HG02885 (cell line): Measurements from ENCODE around the gene CLCA1.

Source experiments
- ATAC-seq: cut with Tn5 transposase; IDR thresholded peaks from one replicate; pipeline ENCODE4 v1.9.1; 2021; ENCODE audit warnings: mild to moderate bottlenecking; ENCODE audit not compliant: unreplicated experiment, poor library complexity

CLCA1 gene

DNA sequence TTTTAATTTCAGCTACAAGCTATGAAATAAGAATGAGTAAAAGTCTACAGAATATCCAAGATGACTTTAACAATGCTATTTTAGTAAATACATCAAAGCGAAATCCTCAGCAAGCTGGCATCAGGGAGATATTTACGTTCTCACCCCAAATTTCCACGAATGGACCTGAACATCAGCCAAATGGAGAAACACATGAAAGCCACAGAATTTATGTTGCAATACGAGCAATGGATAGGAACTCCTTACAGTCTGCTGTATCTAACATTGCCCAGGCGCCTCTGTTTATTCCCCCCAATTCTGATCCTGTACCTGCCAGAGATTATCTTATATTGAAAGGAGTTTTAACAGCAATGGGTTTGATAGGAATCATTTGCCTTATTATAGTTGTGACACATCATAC lies 13.7 kb upstream of the CLCA1 start:
- no peak for ATAC-seq

DNA sequence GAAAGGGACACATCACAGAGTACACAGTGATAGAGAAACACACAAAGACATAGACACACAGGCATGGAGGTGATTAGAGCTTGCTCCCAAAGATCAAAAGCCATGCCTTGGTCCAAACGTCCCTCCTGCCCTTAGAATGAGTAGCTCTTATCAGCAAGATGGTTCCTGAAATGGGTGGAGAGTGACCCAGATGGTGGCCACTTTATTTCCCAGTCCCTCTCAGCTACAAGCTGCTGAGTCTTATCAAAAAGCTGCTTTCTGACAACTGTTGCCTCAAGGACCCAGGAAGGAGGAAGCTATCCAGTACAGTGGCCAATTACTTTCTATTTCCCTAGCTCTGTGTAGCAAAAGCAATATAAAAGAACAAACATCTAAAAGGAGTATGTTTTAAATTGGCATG lies 7.7 kb upstream of the CLCA1 start:
- ATAC-seq, result no peak

- no peak for ATAC-seq
Observed at GRCh38 chr1:86461482-86461881, 7.2 kb upstream of the CLCA1 start.

DNA sequence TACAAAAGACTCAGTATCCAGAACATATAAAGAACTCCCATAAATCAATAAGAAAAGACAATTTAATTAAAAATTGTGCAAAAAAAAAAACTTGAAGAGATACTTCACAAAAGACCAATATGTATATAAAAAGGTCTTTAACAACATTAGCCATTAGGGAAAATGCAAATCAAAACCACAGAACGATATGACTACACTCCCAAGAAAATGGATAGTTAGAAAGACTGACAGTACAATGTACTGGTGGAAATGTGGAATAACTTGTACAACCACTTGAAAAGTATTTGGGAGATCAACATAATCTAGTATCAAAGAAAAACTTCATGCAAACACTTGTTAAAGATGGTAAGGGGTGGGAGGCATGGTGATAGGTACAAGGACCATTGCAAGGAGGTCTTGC lies 3.9 kb upstream of the CLCA1 start:
- peak; percentile 72 for ATAC-seq

- ATAC-seq, result no peak
Observed at GRCh38 chr1:86466109-86466844, 2.5 kb upstream of the CLCA1 start.

DNA sequence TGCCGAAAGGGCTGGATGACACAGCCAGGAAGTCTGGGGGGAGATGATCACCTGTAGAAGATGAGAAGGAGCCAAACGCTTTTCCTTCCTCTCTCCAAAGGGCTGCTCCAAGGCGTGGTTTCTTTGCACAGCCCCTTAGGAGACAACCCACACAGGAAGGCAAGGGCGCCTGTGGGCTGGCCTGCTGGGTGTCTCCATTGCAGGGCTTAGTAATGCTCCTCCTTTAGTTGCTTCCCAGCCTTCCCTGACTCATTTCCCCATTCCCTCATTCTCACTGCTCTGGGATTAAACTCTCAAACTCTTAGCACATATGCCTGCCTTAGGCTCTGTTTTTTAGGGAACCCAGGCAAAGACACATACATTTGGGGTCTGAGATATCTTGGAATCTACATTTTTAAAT lies 1.7 kb upstream of the CLCA1 start:
- no peak for ATAC-seq

GRCh38 chr1:86470859-86471258 lies 2.1 kb downstream of the CLCA1 start:
- ATAC-seq, result peak; percentile 75

- peak; percentile 17 for ATAC-seq
Observed at GRCh38 chr1:86471291-86471690, 2.6 kb downstream of the CLCA1 start.

DNA sequence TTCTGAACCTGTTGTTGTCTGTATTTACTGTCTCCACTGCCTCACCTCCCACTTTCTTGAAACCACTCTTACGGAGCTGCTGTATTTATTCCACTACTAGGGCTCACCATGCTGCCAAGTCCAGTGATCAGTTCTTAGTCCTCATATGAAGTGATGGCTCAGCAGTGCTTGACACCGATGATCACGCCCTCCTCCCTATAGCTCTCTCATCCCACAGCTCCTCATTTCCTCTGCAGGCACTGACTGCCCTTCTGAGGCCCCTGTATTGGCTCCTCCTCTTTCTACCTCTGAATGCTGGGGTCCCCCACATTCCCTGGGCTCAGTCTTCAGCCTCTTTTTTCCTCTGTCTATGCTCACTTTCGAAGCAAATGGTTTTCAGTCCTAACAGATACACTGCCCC lies 3.4 kb downstream of the CLCA1 start:
- no peak for ATAC-seq

GRCh38 chr1:86472767-86473166 lies 4.0 kb downstream of the CLCA1 start:
- peak; percentile 52 for ATAC-seq

DNA sequence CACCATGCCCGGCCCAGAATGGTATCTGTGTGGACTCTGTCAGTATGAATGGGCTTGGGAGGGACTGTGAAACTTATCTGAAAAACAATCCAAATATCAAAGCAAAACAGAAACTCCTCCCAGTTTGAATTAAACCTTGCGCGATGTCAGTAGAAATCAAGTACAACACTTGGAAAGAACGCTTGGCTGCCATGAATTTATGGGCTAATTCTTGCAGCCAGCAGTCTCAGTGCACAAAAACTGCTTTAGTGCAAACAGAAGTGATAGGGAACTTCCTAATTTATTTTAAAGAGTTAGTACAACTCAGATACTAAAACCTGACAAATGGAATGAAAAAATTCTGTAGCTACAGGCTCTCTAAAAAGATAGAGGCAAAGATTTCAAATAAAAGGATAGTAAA lies 8.5 kb downstream of the CLCA1 start:
- no peak for ATAC-seq

DNA sequence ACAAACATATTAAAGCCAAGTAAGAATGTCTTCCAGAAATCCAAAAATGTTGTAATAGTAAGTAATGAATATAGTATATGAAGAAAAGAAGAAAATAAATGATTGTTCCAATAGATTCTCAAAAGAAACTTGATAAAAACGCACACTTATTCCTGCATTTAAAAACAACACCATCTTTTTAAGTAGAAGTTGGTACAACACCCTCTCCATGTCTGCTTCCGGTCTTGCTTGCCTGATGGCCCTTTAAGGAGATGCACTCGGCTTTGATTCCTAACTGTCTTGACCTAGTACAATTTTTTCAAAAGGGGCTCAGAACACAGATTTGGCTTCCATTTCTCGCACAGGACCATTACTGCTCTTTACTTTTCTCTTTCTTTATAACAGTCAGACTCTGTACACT lies 9.0 kb downstream of the CLCA1 start:
- ATAC-seq, result no peak

DNA sequence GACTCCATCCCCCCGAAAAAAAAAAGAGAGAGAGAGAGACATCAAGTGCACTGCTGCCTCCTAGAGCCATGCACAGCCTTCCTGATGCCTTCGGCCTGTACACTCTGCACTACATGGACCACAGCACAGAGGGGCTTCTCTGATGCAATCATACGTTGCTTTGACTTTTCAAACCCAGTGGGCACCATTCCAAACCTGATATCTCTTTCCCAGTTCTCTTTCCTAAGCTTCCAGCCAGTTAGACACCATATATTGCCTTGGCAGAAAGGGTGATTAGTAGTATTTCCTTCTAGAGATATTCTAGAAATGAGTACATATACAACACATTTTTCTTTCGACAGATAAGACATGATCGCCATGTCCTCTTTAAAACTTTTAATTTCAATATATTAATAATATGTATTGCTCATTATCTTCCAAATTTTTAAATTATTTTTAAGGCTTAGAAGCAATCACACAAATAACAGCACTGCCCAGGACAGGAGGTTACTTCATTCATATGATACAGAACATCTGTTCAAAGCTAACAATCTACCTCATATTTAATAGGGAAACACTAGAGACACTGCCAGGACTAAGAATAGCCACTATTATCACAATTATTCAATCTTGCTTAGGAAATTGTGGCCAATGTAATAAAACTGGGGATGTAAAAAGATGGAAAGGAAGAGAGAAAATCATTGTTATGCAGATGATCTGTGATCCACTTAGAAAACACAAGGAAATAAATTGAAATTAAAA lies 9.9 kb downstream of the CLCA1 start:
- no peak for ATAC-seq

GRCh38 chr1:86481966-86482365 lies 13.2 kb downstream of the CLCA1 start:
- no peak for ATAC-seq

DNA sequence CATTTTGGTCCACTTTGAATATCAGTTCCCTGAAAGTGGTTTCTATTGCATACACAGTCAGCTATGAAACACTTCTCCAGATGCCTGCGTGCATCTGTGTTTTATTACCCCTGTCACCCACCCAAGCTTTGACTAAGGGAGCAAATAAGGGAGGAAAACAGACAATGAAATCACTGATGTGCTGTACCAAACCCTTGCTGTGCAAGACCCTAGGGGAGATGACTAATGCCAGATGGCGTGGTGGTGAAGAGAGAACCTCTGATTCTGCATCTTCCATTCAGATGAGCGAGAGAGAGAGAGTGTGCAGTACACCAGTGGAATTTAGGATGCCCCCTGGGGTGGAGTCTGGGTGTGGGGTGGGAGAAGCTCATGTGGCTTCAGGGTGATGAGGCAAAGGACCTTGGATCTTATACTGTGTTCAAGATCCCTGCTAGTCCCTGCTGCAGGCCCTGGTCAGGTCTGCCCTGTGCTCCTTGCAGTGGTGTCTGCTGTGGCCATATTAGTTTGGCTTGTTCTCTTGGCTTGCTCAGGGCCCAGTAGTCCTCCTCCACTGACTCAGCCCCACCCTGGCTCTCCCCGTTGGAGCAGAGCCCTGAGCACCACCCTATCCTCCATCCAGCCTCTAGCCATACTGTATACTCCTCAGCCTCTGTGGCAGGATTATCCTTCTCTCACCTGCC lies 18.5 kb downstream of the CLCA1 start:
- ATAC-seq, result no peak

GRCh38 chr1:86487811-86488141 lies 19.0 kb downstream of the CLCA1 start:
- no peak for ATAC-seq

DNA sequence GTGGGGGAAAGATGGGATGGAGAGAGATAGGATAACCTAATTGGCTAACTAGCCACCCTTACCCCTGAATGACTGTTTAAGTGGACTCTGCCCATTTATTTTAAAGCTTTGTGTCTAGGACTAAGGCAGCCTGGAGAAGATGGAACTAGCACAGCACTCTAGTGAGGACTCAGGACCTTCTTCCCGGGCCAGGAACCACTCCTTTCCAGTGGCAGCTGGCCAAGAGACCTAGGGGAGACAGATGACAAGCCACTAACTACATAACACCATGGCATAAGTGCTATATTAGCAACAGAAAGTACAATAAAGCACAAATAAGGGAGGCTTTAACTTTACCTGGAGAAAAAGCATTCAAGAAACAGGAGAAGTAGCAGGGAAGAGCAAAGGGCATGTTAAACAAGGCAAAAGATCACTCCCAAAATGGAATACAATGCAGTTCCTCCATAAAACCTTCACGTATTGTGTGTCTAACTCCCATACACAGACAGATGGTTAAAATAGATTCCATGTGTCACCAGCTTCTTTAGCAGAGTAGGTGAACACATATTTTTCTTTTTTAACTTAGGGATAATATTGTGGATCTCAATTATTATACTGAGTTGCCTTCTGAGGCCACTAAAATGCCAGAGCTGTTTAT lies 20.6 kb downstream of the CLCA1 start:
- ATAC-seq, result no peak

GRCh38 chr1:86491171-86491950 lies 22.6 kb downstream of the CLCA1 start:
- no peak for ATAC-seq

DNA sequence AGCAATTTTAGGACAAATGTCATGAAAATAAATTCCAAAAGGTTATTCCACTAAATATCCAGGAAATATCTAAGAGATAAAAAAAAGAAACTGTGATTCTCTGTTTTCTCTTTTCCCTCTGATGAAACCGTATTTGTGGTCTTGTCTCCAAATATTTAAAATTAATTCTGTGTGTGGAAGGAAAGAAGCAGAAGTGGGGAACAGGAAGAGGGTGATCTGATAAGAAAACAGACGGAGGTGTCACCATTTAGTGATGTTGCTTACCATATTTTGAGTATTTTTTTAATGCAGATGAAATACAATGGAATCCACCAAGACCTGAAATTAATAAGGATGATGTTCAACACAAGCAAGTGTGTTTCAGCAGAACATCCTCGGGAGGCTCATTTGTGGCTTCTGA lies 29.6 kb downstream of the CLCA1 start:
- ATAC-seq, result no peak

- ATAC-seq, result peak; percentile 57
Observed at GRCh38 chr1:86499987-86500593, 31.4 kb downstream of the CLCA1 start.
